Activated CD4-positive, alpha-beta T cell treated with anti-CD3 and anti-CD28 coated beads, Interleukin-2, Interleukin-4, amounts not matched to agents 100 ng/mL and 50 ng/mL, durations not matched to agents 16 hours and 8 hours (primary cell): ENCODE data around the gene TXNRD2.
"Not testable (repeated sequence)": the region's sequence is repeated elsewhere in the genome, so short reads cannot be mapped to it uniquely, and the experiment has no call there.

ENCODE experiments used
- DNase-seq: peaks from one replicate; pipeline ENCODE4 v3.0.0-alpha.2; 2020; ENCODE audit warnings: low spot score

Gene TXNRD2

DNA sequence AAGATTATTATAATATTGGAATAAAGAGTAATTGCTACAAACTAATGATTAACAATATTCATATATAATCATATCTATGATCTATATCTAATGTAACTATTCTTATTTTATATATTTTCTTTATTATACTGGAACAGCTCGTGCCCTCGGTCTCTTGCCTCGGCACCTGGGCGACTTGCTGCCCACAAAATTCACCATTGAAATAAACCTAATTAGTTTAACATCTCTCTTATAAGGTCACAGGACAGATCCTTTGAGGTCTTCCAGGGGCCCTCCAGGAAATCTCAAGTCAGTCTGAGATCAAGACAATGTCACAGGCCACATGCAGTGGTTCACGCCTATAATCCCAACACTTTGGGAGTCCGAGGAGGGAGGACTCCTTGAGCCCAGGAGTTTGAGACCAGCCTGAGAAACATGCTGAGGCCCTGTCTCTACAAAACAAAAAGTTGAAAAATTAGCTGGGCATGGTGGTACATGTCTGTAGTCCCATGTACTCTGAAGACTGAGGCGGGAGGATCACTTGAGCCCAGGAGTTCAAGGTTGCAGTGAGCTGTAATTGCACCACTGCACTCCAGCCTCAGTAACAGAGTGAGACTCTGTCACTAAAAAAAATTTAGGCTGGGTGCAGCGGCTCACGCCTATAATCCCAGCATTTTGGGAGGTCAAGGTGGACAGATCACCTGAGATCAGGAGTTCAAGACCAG lies 6.6 kb upstream of the TXNRD2 start:
- DNase-seq = no peak

GRCh38 chr22:19943082-19944026 lies 1.7 kb upstream of the TXNRD2 start:
- no peak for DNase-seq

DNA sequence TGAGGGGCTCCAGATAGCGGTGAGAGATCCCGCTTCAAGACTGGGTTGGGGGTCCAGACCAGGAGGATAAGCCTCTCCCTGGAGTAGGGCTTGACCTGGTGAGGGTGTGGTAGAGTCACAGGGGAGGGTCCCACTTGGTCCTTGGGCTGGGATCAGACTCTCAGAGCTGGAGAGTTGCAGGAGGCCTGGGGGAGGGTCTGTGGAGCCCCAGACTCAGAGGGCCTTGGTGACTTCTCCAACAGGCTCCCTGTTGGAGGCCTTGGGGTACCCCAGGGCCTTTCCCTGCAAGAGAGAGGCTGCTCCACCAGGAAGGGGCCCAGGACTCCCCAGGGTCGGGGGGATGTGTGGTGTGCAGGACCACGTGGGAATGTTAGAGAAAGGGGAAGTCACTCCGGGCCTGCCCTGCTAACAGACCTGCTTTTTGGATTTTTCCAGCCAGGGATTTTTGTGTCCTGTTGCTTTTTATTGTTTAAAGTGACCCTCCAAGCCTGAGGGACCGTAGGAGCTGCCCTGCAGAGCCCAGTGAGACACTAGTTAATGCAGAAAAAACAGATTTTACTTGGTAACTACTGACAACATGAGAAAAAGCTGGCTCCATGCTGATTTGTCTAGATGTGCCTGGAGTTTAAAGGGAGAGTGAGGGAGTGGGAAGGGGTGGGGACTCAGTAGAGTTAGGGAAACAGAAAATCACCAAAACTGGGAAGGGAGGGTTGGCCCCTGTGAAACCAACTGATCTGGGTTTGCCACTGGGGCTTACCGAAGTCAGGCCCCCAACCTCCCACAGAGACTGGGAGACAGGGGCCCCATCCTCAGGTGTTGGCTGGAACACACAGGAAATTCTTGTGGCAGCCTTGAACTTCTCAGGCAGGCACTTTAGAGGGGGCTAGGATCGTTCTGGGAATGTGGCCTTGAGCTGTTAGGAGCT lies 801 bp upstream of the TXNRD2 start:
- DNase-seq = no peak

- no peak for DNase-seq
These were observed 868 bp downstream of the TXNRD2 start for GRCh38 chr22:19940536-19941364.

- no peak for DNase-seq
These were observed 3.8 kb downstream of the TXNRD2 start for GRCh38 chr22:19937616-19938473.

DNA sequence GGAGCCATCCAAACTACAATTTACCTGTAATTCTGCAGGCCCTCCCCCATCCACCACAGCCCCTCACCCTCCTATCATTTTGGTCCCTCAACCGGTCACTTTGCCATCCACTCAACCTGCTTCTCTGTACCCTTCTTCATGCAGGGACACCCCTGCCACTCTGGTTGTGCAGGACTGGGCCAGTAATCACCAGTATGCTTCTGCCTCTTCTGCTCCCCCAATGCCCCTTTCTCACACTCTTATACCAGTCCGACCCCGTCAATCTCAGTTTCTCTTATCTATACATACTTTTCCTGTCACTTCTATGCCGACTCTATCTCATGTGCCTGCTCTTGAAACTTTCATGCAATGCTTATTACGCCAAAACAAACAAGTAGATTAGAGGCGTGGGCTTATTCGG lies 5.1 kb downstream of the TXNRD2 start:
- no peak for DNase-seq

DNA sequence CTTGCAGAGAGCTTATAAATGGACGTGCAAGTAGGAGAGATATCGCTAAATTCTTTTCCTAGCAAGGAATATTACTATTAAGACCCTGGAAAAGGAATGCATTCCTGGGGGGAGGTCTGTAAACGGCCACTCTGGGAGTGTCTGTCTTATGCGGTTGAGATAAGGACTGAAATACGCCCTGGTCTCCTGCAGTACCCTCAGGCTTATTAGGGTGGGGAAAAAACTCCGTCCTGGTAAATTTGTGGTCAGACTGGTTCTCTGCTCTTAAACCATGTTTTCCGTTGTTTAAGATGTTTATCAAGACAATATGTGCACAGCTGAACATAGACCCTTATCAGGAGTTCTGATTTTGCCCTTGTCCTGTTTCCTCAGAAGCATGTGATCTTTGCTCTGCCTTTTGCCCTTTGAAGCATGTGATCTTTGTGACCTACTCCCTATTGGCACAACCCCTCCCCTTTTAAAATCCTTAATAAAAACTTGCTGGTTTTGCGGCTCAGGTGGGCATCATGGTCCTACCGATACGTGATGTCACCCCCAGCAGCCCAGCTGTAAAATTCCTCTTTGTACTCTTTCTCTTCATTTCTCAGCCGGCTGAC lies 6.4 kb downstream of the TXNRD2 start:
- DNase-seq = not testable (repeated sequence)

GRCh38 chr22:19933341-19934241 lies 8.0 kb downstream of the TXNRD2 start:
- DNase-seq = no peak

DNA sequence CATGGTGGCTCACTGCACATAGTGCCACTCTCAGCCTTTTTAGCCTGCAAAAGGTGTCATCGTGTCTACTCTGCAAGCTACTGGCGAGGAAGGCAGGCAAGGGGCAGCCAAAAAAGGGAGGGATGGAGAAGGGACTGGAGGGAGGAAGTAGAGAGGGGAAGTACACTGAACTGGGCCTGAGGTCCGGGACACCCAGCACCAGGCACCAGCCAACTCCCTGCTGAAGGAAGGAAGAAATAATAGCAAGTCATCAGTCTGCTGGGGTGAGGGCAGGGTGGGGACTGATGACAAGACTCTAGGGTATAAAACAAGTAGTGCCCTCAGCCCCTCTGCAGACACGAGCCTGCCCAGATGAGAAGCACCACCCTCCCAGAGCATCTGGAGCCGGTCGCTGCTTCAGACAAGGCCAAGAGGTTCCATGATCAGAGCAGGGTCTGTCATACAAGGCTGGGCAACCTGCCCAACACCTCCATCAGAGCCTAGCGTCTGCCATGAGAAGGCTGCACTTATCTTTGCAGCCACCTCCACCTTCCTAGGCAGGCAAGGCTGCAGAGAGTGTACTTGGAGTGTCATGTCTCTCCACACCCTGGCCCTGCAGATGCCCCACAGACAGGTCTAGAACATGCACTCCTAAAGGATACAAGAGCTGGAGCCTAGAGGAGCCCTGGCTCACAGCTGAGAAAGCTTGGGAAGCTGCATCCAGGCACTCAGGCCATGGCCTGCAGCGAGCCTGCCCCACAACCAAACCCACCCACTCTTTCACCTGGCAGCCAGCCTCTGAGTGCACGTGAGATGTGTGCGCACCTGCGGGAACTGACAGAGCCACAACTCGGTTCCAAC lies 9.0 kb downstream of the TXNRD2 start:
- no peak for DNase-seq

- no peak for DNase-seq
These were observed 10.1 kb downstream of the TXNRD2 start for GRCh38 chr22:19931514-19931913.

- DNase-seq = no peak
These were observed 10.8 kb downstream of the TXNRD2 start for GRCh38 chr22:19930551-19931486.

DNA sequence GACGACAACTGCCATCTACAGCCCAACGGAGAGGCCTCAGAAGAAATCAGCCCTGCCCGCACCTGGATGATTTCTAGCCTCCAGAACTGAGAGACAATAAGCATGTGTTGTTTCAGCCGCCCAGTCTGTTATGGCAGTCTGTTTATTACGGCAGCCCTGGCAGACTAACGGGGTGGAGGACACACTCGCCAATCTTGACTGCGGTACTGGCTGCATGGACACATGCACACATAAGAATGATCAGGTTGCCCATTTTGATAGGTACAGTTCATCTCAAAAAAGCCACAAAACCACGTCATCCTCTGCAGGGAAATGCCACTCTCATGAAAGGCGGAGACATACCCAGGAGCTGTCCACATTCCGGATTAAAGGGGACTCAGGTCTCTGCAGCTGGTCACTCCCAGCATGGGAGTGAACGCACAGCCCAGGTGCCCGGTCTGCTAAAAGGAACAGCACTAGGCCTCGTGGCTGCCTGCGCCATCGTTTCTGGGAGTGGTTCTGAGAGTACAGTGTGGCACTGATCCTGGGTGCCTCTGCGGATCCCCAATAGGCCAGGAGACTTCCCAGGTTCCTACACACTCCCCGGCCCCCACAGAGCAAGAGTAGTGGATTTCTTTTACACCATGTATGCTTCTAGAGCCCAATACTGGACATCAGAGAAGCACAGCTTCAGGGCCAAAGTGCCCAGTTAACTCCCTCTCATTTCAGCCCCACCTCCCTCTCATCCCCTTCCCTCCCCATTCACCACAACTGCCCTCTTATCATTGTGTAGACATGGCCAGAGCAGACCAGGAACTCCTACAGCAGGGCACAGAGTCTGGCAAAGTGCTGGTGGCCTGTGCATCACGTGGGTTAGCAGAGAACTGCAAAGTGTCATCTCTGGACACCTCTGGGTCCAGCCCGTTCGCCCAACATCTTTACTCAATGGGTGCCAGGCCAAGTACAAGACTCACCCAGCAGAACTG lies 11.8 kb downstream of the TXNRD2 start:
- DNase-seq = no peak

DNA sequence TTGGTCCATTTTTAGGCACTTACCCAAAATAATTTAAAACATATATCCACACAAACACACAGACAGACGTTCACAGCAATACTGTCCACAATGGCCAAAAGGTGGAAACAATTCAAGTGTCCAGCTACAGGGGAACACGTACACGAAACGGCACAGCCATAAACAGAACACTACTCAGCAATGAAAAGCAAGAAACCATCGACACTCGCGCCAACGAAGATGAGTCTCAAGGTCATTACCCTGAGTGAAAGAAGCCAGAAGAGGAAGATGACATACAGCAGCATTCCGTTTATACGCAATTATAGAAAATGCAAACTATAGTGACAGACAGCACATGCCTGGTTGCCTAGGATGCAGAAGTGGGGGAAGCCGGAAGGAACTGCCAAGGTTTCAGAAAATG lies 13.4 kb downstream of the TXNRD2 start:
- DNase-seq = no peak

DNA sequence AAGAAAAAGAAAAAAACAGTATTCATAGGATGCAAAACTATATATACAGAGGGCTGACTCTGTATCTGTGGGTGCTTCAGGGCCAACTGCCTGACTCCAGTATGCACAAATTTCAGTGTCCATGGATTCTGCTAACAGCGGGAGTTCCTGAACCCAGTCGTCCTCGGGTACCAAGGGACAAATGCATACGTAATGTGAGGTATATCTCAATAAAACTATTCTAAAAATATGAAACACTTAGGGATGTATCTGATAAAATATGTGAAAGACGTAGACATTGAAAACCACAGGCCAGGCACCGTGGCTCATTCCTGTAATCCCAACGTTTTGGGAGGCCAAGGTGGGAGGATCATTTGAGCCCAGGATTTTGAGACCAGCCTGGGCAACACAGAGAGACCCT lies 13.9 kb downstream of the TXNRD2 start:
- no peak for DNase-seq

DNA sequence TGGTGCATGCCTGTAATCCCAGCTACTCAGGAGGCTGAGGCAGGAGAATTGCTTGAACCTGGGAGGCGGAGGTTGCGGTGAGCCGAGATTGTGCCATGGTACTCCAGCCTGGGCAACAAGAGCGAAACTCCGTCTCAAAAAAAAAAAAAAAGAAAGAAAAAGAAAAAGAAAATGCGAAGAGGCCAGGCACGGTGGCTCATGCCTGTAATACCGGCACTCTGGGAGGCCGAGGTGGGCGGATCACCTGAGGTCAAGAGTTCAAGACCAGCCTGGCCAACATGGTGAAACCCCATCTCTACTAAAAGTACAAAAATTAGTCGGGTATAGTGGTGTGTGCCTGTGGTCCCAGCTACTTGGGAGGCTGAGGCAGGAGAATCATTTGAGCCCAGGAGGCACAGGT lies 15.6 kb downstream of the TXNRD2 start:
- DNase-seq = not testable (repeated sequence)
